Neutrophil (primary cell): Measurements from ENCODE around the gene ARHGEF17.

ENCODE experiments used
- H3K27ac ChIP-seq: fragments of 200-600 bp; sonication (generic); 2 replicates; pipeline ENCODE4 v1.5.1; 2016; ENCODE audit warnings: mild to moderate bottlenecking, moderate library complexity
- H3K27me3 ChIP-seq: fragments of 200-600 bp; sonication (generic); 2 replicates; pipeline ENCODE4 v1.6.0; 2016; ENCODE audit warnings: mild to moderate bottlenecking
- H3K36me3 ChIP-seq: fragments of 200-600 bp; sonication (generic); 2 replicates; pipeline ENCODE4 v1.5.1; 2017
- H3K4me1 ChIP-seq, 2 experiments: fragments of 200-600 bp in 1 of 2; sonication (generic) in 1 of 2; 1 replicate in 1 of 2; 2 replicates in 1 of 2; pipeline versions ENCODE4 v1.5.1 to v1.6.1; 2013 to 2016; ENCODE audit warnings: low read depth in 1 of 2, low read length in 1 of 2, mild to moderate bottlenecking in 1 of 2, moderate library complexity in 1 of 2; ENCODE audit not compliant: control insufficient read depth in 1 of 2, insufficient read depth in 1 of 2
- H3K4me3 ChIP-seq, 2 experiments: fragments of 200-600 bp in 1 of 2; sonication (generic) in 1 of 2; 1 replicate in 1 of 2; 2 replicates in 1 of 2; pipeline ENCODE4 v1.5.1; 2013 to 2016; ENCODE audit warnings: low read depth in 1 of 2, low read length in 1 of 2, mild to moderate bottlenecking in 1 of 2, moderate library complexity in 1 of 2
- H3K9me3 ChIP-seq: fragments of 200-600 bp; sonication (generic); 2 replicates; pipeline ENCODE4 v1.5.1; 2016
- CTCF ChIP-seq: fragments of 200-600 bp; sonication (generic); IDR thresholded peaks from 2 replicates; pipeline ENCODE4 v1.5.1; 2016; ENCODE audit warnings: antibody characterized with exemption

The ARHGEF17 gene

GRCh38 chr11:73297231-73297590 is 10.9 kb upstream of the ARHGEF17 start:
- Histone ChIP-seq H3K27me3 (no peaks in the 10 kb centered on the region), H3K27ac (no peak overlapping the region), H3K9me3 (no peaks in the 10 kb centered on the region), H3K4me3 (no peak overlapping the region), H3K4me1 (peaks cover 33 to 39% of the 10 kb centered on the region in 2 experiments), H3K36me3 (no peaks in the 10 kb centered on the region)
- TF ChIP-seq CTCF, result no peak

GRCh38 chr11:73297702-73298101 is 10.4 kb upstream of the ARHGEF17 start:
- H3K27ac ChIP-seq, result peak overlapping the region; percentile 22
- no peak for TF ChIP-seq CTCF
- H3K27me3 ChIP-seq, result no peaks in the 10 kb centered on the region

GRCh38 chr11:73298233-73298632 is 9.8 kb upstream of the ARHGEF17 start:
- Histone ChIP-seq H3K36me3 (no peaks in the 10 kb centered on the region), H3K9me3 (no peaks in the 10 kb centered on the region), H3K27me3 (no peaks in the 10 kb centered on the region), H3K4me1 (peaks cover 33 to 39% of the 10 kb centered on the region in 2 experiments), H3K4me3 (no peak overlapping the region), H3K27ac (peak overlapping the region; percentile 22)
- TF ChIP-seq CTCF, result no peak

More at GRCh38 chr11:73297702-73298101, 10.4 kb upstream of the ARHGEF17 start:
- no peaks in the 10 kb centered on the region for H3K9me3 ChIP-seq
- H3K4me3 ChIP-seq, result no peak overlapping the region
- peaks cover 33 to 39% of the 10 kb centered on the region in 2 experiments for H3K4me1 ChIP-seq
- H3K36me3 ChIP-seq, result no peaks in the 10 kb centered on the region

GRCh38 chr11:73299751-73300150 is 8.3 kb upstream of the ARHGEF17 start:
- Histone ChIP-seq H3K27me3 (no peaks in the 10 kb centered on the region), H3K4me1 (peaks cover 33 to 39% of the 10 kb centered on the region in 2 experiments), H3K4me3 (peak overlapping the region in 1 of 2 experiments; percentile 18), H3K27ac (peak overlapping the region; percentile 43), H3K9me3 (no peaks in the 10 kb centered on the region), H3K36me3 (no peaks in the 10 kb centered on the region)
- no peak for TF ChIP-seq CTCF

GRCh38 chr11:73306069-73306841 is 1.8 kb upstream of the ARHGEF17 start:
- no peaks in the 10 kb centered on the region for H3K36me3 ChIP-seq
- peaks cover 35 to 49% of the 10 kb centered on the region in 2 experiments for H3K4me1 ChIP-seq
- TF ChIP-seq CTCF, result no peak
- peak overlapping the region; percentile 85 for H3K27ac ChIP-seq
- H3K4me3 ChIP-seq, result peak overlapping the region; percentile 89 to 91
- H3K27me3 ChIP-seq, result peaks cover 7% of the 10 kb centered on the region
- no peaks in the 10 kb centered on the region for H3K9me3 ChIP-seq
